ENCODE data around the gene MBD3.

GRCh38 chr19:1626417-1627010 is 33.8 kb upstream of the MBD3 start:
- TF ChIP-seq CTCF (IDR thresholded peaks at IDR 0.05; ENCODE audit: low read length) (no peak), EZH2 (IDR thresholded peaks at IDR 0.05; ENCODE audit: borderline replicate concordance, low read length) (no peak)

Measured in OCI-LY1 (cell line).